HG02852 (cell line): ENCODE results near the gene SPRR2E.
"Not testable (repeated sequence)": the region's sequence is repeated elsewhere in the genome, so short reads cannot be mapped to it uniquely, and the experiment has no call there.

Source experiments
- ATAC-seq: cut with Tn5 transposase; IDR thresholded peaks from one replicate; pipeline ENCODE4 v1.9.1; 2021; ENCODE audit warnings: mild to moderate bottlenecking, moderate library complexity; ENCODE audit not compliant: unreplicated experiment

The SPRR2E gene

DNA sequence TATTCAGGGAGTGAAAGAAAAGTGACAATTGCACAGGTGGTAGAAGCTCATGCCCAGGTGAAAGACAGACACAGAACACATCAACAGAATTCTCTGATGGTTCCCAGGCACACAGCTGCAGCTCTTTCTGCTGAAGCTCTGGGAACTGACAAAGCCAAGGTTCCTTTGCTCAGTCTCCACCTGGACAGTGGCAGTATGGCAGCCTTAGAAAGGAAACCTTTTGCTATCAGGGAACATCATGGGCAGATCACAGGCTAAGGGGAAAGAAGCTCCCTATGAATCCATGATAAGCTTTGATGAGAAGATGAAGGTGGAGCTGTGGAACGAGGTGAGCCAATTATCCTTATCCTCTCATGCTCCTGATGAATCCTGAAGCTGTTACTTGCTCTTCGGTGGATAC, 24.1 kb downstream of the SPRR2E start:
- no peak for ATAC-seq

DNA sequence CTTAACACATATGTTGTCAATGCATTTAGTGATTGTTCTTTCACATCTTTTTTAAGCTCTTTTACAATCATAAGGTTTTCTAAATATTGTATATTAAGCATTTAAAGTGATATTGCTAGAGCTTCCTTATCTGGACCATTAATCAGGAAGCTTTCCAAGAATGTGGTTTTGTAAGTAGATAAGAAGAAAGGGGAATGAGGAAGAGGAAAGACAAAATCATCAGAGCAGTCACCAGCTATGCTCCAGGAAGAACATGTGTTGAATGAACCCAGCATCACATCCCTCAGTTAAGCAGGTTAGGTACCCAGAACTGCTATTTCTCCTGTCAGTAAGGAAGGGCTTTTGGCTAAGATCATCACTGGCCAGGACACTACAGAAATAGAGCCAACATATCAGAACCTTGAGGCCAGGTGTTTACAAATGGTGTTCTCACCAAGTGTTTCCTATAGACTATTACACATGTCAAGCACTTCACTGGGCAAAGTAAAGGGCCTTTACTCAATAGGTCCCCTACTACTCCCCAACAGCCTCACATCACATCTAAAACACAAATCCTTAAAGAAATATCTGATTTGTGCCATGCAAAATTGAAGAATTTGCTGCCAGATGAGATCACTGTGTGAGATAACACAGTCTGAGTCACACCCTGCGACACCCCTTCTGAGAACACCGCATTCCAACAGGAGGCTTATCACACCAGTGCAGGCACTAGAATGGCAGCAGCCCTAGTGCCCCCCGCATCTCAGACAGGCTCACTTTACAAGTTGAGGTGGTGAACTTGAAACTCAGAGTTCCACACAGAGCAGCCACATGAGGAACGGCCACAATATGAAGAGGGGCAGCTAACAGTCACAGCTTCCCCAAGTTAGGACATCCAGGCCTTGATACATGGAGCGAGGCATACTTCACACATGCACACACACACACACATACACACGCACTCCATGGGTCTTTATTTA, 35.2 kb downstream of the SPRR2E start:
- ATAC-seq: no peak

DNA sequence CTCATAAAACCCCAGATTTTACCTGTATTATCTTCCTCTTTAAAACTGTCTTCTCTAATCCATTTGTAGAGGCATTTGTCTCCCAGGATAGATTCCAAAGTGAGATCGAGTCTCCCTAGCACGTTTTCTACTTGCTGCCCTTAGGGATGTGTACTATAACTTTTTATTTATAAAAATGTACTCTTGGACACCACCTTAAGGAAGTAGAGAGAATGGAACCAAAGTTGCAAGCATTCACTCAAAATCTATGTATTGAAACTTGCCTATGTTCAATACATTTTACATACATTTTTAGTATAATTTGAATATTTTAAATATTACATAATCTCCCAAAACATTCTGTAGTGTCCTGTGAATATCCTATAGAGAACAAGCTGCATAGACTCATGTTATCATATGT, 36.2 kb downstream of the SPRR2E start:
- no peak for ATAC-seq

DNA sequence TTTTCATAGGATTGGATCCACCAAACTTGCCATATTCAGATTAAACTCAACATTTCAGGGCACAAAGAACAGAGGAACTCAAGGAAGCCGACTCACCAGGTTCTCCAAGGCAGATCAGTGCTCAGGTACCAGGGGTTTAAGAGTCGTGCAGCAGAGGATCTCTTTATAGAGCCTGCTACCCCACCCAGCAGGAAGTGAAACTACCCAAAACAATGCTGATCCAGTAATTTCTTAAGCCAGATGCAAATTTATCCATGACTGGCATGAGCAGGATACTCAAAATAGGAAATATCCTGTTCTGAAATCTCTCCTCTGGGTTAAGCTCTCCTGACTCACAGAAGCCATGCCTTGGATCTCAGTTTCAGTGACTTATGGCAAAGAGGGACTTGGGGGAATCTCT, 37.0 kb downstream of the SPRR2E start, which contains the start of gene SPRR2A:
TSS of gene SPRR2A (minus strand) at position 138 of the 400 bp plus-strand sequence. CDS start 777 bp downstream, outside the sequence.
- ATAC-seq: no peak

DNA sequence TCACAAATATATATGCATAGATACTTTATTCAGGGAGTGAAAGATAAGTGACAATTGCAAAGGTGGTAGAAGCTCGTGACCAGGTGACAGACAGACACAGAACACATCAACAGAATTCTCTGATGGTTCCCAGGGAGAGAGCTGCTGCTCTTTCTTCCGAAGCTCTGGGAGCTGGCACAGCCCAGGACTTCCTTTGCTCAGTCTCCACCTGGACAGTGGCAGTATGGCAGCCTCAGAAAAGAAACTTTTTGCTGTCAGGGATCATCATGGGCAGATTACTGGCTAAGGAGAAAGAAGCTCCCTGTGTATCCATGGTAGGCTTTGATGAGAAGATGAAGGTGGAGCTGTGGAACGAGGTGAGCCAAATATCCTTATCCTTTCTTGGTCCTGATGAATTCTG, 38.2 kb downstream of the SPRR2E start:
- ATAC-seq: not testable (repeated sequence)

DNA sequence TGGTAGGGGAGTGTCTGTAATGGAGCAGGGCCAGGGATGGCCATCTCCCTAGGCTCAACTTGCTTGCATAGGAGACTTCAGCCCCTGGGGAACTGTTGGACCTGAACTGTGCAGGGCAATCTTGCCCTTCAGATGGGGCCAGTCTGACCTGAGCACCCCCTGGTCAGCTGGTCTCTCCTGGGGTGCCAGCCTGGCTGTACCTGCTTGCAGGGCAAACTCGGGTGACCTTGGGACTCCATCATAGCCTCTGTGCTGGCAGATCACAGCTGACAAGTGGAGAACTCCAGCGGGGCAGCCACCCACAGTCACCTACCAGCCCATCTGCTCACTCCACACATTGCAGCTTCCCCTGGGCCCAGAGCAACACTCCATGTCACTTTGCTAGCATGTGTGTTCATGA, 45.1 kb downstream of the SPRR2E start:
- no peak for ATAC-seq
